Measurements from ENCODE around the gene ISOC2.
A peak's percentile ranks its signal among the peaks of the same experiment; 100 is the strongest.
"Not testable (repeated sequence)": the region's sequence is repeated elsewhere in the genome, so short reads cannot be mapped to it uniquely, and the experiment has no call there.

ISOC2 gene

DNA sequence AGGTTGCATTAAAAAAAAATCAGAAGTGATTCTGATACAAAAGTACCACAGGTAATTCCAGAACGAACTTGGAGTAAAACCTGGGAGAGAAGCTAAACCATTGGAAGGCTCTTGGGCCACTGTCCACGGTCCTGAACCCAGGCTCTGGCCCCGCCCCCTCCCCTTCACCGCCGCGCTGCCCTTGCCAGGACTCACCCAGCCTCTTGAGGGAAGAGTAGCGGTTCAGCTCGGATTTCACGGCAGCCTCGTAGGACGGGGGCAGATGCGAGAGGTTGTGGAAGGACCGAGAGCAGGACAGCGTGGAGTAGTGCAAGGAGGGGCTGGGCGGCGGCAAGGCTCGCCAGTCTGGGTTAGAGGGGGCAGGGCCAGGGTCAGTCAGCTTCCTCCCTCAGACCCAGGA lies 24.0 kb downstream of the ISOC2 start:
- DNase-seq, result no peak

DNA sequence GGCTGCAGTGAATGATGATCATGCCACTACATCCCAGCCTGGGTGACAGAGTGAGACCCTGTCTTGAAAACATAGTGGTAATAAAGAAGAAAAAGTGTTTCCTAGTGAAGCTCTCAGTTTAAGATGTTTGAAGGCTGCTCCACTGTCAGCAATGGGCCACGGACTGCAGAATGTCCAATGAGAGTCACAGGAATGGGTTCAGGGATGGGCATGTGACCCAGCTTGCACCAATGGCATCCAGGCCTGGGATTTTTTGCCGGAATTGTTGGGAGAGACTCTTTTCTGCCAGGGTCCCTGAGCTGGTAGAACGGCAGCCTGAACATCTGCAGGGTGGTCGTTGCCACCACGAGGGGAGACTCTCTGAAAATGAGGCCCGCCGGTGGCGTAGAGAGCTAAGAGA lies 24.6 kb downstream of the ISOC2 start:
- DNase-seq, result no peak

DNA sequence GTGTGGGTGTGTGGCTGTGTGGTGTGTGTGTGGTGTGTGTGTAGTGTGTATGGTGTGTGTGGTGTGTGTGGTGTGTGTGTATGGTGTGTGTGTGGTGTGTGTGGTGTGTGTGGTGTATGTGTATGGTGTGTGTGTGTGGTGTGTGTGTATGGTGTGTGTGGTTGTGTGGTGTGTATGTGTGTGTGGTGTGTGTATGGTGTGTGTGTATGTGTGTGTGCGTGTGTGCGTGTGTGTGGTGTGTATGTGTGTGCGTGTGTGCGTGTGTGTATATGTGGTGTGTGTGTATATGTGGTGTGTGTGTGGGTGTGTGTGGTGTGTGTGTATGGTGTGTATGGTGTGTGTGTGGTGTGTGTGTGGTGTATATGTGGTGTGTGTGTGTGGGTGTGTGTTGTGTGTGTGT lies 26.4 kb downstream of the ISOC2 start:
- DNase-seq, result no peak

DNA sequence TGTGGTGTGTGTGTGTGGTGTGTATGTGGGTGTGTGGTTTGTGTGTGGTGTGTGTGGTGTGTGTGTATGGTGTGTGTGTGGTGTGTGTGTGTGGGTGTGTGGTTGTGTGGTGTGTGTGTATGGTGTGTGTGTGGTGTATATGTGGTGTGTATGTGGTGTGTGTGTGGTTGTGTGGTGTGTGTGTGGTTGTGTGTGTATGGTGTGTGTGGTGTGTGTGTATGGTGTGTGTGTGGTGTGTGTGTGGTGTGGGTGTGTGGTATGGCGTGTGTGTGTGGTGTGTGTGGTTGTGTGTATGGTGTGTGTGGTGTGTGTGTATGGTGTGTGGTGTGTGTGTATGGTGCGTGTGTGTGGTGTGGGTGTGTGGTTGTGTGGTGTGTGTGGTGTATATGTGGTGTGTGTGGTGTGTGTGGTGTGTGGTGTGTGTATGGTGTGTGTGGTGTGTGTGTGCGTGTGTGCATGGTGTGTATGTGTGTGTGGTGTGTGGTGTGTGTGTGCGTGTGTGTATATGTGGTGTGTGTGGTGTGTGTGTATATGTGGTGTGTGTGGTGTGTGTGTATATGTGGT lies 27.0 kb downstream of the ISOC2 start:
- no peak for DNase-seq

DNA sequence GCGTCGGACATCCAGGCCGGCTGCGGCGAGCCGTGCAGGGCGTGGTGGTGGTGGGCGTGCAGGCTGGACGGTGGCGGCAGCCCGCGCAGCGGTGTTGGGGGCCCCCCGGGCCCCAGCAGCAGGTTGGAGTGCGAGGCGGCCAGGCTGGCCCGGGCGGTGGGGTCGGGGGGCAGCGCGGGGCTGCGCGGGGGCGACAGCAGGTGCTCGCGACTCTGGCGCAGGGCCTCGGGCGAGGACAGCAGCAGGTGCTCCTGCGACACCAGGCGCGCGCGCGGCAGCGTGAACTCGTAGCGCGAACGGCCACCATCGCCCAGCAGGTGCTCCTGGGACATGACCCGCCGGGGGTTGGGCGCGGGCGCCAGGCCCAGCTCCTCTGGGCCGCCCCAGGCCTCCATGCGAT lies 28.1 kb downstream of the ISOC2 start:
- no peak for DNase-seq

DNA sequence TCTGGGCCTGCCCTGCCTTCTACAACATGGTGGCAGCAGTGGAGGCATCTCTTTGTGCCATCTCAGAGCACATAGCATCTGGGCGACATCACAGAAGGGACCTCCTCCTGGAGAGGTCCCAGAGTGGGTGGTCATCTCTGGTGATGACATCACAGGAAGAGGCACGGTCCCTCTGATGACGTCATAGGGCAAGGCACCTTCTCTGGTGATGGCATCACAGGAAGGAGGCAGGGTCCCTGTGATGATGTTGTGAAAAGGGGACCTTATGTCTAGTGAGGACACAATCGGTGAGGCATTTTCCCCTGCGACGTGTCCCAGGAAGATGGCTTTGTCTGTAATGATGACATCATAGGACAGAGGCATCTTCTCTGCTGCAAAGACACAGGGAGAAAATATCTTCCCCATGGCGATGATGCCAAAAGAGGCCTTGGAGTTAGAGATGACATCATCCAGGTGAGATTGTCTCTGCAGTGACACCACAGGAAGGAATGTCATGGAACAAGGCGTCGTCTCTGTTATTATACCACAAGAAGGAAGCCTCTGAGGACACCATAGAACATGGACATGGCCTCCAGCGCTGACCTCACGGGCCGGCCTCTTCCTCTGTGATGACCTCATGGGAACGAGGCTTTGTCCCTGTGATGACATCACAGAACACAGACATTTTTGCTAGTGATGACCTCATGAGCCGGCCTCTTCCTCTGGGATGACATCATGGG lies 29.0 kb downstream of the ISOC2 start:
- DNase-seq, result no peak

DNA sequence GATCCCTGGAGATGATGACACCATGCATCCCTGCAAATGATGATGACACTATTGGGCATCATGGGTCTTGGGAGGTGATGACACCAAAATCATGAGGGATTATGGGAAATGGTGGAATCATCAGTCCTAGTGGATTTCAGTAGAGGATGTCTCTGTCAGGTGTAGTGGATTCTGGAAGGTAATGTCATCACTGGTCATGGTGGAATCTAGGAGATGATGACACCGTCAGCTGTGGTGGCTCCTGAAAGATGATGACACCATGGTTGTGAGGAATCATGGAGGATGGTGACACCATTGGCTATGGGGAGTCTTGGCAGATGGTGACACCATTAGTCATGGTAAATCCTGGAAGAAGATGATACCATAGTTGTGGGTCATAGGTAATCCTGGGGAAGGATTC lies 30.3 kb downstream of the ISOC2 start:
- no peak for DNase-seq

DNA sequence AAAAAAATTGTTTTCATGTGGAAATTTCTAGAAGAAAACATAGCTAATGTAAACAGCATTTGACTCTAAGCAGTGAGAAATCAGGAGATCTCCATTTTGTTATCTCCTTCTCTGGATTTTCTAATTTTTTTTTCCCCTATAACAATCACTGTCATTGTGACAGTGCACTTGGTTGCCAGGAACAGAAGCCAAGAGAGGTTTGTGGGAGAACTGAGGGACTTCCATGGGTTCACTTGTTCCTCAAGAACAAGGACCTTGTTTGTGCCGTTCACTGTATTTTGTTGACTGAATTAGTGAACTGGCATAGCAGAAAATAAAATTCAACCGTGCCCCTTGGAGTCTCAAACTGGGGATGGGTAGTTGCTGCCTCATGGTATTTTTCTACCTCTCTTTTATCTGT lies 35.4 kb downstream of the ISOC2 start:
- DNase-seq, result no peak

DNA sequence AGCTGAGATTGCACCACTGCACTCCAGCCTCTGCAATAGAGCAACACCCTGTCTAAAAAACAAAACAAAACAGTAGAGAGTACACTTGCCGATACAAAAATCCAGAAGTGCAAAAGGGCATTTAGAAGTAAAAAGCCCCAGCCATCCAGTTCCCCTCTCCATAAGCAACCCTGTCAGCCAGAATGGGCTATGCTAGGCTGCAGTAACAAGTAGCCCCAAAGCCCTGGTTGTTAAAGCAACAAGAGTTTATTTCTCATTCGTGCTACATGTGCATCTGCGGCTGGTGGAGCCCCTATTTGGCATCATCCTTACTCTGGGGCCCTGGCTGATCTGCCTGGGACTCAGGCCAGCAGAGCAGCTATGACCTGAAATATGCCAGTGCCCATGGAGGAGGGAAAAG lies 36.9 kb downstream of the ISOC2 start:
- DNase-seq, result no peak

DNA sequence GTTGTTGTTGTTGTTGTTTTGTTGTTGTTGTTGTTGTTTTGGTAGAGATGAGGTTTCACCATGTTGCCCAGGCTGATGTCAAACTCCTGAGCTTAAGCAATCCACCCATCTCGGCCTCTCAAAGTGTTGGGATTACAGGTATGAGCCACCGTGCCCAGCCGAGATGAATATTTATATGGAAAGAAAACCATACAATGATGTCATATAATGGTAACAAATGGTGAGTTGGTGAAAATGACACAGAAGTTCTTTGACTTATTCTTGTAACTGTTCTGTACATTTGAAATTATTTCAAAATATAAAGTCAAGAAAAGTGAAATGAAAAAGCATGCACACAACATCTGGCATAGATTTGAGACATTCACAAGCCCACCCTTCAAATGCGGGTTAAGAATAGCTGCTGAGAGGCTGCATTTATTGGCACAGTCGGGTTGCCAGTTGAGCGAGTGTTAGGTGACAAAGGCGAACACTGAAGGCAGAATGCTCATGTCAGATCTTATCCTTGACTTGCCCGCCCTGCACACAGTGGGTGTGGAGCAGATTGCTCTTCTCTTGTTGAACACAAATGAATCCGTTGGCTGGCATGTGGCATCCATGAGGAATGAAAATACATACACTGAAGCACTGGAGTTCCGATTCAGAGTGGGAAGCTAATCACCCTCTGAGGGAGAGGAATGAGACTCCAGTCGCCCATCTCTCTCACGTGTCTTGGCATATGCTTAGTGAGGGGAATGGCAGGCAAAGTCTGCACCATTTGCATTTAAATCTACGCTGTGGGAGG lies 38.0 kb downstream of the ISOC2 start:
- no peak for DNase-seq

DNA sequence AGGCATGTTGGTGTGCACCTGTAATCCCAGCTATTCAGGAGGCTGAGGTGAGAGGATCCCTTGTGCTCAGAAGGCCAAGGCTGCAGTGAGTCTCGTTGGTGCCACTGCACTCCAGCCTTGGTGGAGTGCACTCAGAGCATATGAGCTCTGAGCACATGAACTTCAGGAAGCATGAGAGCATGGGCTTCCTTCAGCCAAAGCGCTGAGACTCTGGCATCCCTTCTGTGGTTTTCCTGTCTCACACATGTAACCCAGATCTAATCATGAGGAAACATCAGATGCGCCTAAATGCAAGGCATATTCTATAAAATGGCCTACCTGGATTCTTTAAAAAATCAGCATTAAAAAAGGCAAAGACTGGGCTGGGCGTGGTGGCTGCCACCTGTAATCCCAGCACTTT lies 40.2 kb downstream of the ISOC2 start:
- DNase-seq, result not testable (repeated sequence)

DNA sequence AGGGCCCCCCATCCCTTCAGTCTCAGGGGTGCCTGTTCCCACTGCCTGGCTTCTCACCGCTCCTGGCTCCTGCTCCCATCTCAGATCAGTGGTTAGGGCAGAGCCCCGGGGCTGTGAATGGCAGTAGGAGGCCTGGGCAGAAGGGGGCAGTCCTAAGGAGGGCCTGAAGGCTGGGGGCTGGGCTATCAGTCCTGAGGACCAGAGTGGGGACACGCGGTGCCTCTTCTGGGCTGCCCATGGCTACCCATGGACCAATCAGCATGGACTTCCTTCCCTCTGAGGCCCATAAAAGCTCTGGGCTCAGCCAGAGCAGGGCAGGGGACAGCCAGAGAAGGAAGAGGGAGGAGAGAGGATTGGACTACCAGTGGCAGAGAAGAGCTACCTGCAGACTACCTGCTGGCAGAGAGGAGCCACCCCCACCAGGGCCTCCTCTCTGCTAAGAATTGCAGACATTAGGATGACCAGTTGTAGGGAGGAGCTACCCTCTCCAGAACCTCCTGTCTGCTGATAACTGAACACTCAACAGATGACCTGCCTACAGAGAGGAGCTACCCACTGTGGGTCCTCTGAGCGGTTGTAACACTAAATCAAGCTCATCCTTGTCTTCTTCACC lies 41.7 kb downstream of the ISOC2 start:
- DNase-seq, result no peak

DNA sequence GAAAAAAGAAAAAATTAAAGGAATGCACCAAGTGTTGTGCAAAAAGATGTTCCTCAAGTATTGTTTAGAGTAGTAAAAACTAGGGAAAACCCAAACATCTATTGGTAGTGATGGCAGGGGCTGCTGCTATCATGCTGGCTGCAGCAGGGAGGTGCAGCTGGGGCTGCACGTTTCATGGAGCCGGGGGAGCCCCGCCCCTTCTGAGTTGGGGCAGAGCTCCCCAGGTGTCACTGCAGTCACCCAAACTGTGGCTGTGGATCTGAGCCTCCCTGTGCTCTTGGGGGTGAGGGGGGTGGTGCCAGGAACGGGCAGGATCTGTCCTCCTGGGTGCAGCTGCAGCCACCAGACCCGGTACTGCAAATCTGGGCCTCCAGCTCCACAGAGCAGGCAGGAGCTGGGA lies 42.3 kb downstream of the ISOC2 start:
- no peak for DNase-seq

DNA sequence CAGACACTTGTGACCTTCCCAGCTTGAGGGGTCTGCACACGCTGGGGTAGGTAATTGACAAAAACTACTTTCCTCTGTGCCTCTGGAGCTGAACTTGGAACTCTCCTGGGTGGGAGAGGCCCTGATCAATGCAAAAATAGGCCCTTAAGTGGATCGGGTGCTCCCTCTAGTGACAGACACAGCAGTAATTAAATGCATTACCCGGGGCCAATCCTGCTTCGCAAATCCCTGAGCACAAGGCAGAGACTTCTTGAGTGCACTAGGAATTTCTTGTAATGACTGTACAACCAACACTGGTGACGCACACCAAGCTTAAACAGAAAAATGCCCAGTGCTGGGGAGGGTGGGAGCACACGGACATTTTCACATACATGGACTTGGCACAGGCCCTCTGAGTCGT lies 43.3 kb downstream of the ISOC2 start:
- peak; percentile 71 for DNase-seq

DNA sequence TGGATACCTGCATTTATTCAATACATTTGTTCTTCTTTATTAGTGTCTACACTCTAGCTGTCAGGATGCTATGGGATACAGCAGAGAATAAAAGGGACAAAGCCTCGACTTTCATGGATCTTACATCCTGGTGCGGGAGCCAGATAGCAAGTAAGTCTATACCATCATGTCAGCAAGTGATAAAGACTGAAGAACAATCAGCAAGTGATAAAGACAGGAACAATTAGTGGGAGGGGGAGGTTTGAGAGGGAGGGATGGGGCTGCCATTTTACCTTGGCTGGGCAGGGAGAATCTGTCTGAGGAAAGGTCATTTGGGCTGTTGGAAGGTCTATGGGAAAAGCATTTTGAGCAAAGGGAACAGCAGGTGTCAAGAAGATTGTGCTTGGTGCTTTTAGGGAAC lies 51.3 kb downstream of the ISOC2 start:
- DNase-seq, result no peak

DNA sequence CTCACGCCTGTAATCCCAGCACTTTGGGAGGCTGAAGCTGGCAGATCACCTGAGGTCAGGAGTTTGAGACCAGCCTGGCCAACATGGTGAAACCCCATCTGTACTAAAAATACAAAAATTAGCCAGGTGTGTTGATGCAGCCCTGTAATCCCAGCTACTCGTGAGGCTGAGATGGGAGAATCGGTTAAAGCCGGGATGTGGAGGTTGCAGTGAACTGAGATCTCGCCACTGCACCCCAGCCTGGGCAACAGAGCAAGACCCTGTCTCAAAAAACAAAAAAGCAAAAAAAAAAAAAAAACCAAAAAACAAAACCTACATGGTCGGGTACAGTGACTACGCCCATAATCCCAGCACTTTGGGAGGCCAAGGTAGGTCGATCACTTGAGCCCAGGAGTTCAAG lies 52.3 kb downstream of the ISOC2 start:
- not testable (repeated sequence) for DNase-seq

DNA sequence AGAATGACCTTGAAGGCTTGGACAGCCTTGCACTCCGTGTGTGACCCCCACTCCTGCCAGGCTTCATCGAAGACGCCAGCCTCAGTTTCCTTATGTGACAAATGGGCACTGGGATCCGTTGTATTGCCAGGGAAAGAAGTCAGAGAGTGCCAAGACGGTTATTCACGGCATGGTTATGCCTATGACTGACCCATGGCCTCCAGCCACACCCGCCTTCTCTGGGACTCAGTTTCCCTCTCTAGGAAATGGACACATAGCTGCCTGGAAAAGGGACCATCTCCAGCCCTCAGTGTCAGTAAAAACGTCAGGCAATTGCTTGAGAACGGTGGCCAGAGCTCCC lies 52.9 kb downstream of the ISOC2 start:
- no peak for DNase-seq

DNA sequence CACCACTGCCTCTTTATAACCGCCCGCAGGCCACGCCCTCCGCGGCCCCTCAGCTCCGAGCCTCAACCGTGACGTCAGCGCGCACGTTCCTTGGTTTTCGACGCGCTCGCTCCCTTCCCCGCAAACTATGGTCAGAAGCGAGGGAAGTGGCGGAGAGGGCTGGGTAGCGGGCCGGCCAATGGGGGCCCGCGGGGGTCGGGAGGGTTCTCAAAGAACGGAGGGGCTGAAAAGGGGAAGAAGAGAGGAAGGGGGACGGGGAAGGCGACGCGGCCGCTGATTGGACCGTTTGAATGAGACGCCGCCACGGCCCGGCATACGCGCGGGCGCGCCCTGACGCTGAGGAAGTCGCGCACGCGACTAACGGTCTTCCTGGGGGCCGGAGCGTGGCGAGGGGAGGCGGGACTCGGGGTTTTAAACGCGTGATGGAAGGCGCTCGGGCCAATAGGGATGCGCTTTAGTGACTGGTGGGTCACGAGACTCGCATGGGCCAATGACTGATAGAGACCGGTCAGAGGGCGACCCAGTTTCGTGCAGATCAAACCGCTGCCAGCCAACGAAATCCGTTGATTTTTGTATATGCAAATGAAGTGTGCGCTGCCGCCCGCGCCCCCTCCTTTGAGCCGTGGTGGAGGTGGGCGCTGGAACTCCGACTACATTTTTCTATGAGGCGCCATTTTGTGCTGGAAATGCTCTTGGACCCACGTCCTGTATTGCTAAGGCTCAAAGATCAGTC lies 53.5 kb downstream of the ISOC2 start:
- DNase-seq, result peak; percentile 99

DNA sequence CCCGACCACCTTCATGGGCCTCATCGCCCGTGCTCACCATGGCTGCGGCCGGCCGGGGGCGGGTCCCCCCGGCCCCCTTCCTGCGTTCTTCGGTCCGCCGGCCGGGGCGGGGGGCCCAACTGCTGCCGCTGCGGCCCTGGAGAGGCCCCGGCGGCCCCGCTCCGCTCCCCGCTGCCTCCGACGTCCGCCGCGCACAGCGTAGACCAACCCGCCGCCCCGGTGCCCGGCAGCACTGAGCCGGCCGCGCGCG lies 54.0 kb downstream of the ISOC2 start, which contains the start of gene UBE2S:
Gene UBE2S, minus strand, starts transcription at position 239 of the 250 bp plus-strand sequence. Its CDS starts 199 bp downstream, at position 40.
- DNase-seq, result not testable (repeated sequence)

DNA sequence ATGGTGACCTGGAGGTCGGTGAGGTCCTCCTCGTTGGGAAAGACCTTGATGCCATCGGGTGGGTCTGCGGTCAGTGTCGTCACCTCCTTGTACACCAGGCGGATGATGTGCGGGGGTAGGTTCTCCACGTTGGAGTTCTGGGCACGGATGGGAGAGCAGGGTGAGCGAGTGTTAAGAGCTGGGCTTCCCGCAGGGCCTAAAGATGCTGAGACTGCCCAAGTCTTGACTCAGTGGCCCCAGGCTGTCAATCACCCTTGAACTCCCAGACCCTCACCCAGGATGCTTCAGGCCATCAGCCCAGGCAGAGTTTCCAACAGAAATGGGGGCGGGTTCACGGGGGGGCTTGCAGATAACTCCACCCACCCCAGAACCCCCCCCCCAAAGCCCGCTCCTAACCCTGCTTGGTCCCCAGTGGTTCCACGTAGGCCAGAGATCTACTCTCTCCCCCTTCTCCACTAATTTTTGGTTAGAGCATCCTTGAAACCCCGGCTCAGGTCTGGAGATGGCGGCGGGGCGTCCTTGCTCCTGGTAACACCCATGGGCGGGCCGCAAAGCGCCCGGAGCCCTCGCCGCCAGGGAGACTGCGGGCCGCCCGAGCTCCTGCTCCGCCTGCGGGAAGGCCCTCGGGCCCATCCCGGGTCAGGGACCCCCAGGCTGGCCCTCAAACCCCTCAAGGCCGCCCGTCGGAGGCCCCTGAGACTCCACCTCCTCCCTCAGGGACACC lies 54.5 kb downstream of the ISOC2 start:
- DNase-seq, result peak; percentile 14

DNA sequence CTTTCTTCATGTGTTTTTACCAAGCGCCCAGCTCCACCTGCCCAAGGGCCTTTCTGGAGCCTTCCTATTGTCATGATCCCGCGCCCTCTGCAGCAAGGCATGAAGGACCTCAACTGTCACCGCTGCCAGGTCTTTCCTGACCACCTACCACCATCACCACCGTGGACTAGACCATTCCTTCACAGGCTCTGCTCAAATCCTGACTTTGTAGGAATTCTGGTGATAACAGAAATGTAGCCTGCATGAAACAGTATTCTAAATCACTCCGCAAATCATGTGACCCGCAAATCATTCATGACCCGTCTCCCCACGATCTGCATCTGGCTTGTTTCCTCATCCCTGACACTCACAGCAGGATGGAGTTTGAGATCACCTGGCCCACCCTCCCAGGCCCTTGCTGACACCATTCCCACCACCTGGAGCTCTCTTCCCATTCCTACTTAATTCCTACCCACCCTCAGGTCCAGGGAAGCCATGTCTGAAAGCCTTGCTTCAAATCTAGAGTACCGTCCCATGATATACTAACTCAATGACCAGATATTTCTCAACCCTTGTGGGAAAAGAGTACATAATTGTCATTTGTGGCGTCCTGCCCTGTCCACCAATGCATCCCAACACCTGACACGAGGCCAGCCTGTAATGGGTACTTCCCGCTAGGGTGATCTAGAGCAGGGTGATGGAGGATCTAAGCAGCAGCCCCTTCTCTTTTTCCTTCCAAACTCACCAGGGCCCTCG lies 55.2 kb downstream of the ISOC2 start:
- DNase-seq, result no peak

DNA sequence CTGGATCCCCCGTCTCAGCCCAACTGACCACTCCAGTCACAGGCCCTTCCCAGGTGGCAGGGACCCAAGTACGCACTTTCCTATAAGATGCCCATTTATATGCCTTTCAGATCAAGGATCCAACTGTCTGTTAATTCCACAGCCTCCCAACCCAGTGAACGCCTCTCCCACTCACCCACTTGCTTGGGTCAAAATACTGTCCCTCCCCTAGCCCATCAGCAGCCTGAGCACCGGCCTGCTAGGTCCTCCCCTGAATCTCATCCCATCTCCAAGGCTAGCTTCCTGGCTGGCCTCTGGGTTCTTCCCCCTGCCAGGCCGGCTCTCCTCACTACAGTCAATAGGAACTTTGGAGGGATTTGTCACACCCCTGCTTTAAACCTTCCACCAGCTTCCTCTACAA lies 55.8 kb downstream of the ISOC2 start:
- DNase-seq, result no peak

All from NCI-H1436 (cell line).